H1 (cell line): ENCODE results near the gene DPYSL3. TPM values are rescaled to one million over a fixed set of nuclear protein-coding genes. Genes with fewer than 3 reads are reported as not detected.

ENCODE experiments used
- CHD1 ChIP-seq: IDR thresholded peaks from 2 replicates; pipeline ENCODE4 v1.6.1; 2012; ENCODE audit warnings: low read depth, low read length, improper control_type of control experiment
- EZH2 ChIP-seq: fragments of 200-600 bp; sonication (generic); IDR thresholded peaks from 2 replicates; pipeline ENCODE4 v1.7.1; 2012; ENCODE audit warnings: low read depth, mild to moderate bottlenecking, moderate library complexity, low read length, inconsistent platforms; ENCODE audit not compliant: severe bottlenecking
- GTF2F1 ChIP-seq: IDR thresholded peaks from 2 replicates; pipeline ENCODE4 v1.6.1; 2012; ENCODE audit warnings: low read depth, low read length, improper control_type of control experiment, borderline replicate concordance
- POLR2A ChIP-seq, 2 experiments: IDR thresholded peaks; 1 replicate in 1 of 2; 2 replicates in 1 of 2; pipeline ENCODE4 v1.6.1; 2011; ENCODE audit warnings: low read depth in 2 of 2, low read length in 2 of 2, mild to moderate bottlenecking in 2 of 2; ENCODE audit errors: control extremely low read depth in 1 of 2
- SP4 ChIP-seq: IDR thresholded peaks from 2 replicates; pipeline ENCODE4 v1.6.1; 2012; ENCODE audit warnings: low read length, inconsistent platforms
- TAF7 ChIP-seq: optimal IDR thresholded peaks from 2 replicates; pipeline ENCODE3; 2011; ENCODE audit warnings: low read depth, mild to moderate bottlenecking, inconsistent platforms, low read length, moderate library complexity, borderline replicate concordance
- TCF12 ChIP-seq: IDR thresholded peaks from 2 replicates; pipeline ENCODE4 v1.6.1; 2011; ENCODE audit warnings: low read depth, mild to moderate bottlenecking, low read length
- polyA plus RNA-seq, 7 experiments: library from polyadenylated mRNA; depleted of rRNA in 3 of 7; stranded (reverse) in 5 of 7; unstranded in 2 of 7; fragments of >200 nt in 5 of 7; fragments of 200-250 nt in 2 of 7; gene quantifications; 1 replicate in 5 of 7; 2 replicates in 1 of 7; 4 replicates in 1 of 7; pipeline versions ENCODE4 v1.2.1 to v1.2.3, GENCODE V29; 2011 to 2013; ENCODE audit warnings: missing spikeins in 2 of 7, mixed read lengths in 2 of 7
- total RNA-seq: library from RNA; stranded (reverse); fragmentation: NEBNext Ultra II Directional; extraction: Animal tissue kit (Norgen Biotek cat#: 25700); gene quantifications from 2 replicates; pipeline ENCODE4 v1.2.1, GENCODE V29; 2021

DPYSL3 gene
- total and polyA plus RNA-seq, 2 of the 8 experiments (the other 6 are each of a cell fraction or from before 2014, with no cell fraction given), result 268 to 387 TPM

GRCh38 chr5:147539053-147539452, 29.2 kb upstream of the DPYSL3 start (continued):
- no peak for TF ChIP-seq CHD1
- no peak for TF ChIP-seq TCF12
- no peak for TF ChIP-seq SP4
- no peak for TF ChIP-seq TAF7
- TF ChIP-seq EZH2, result no peak
- no peak for TF ChIP-seq POLR2A (IDR thresholded peaks at IDR 0.05; ENCODE audit: control extremely low read depth in 1 of 2, low read depth in 2 of 2, low read length in 2 of 2)
- TF ChIP-seq GTF2F1, result no peak
- TF ChIP-seq, all 59 proteins: peak for 0
